Thoracic aorta (tissue), 2 donors: ENCODE results near the gene SNX27. TPM values are rescaled to one million over a fixed set of nuclear protein-coding genes. Genes with fewer than 3 reads are reported as not detected.
A peak's percentile ranks its signal among the peaks of the same experiment; 100 is the strongest.

Experiments used
- ATAC-seq: fragments of 150-250 bp; one replicate; pipeline ENCODE4 v1.8.0; 2017; ENCODE audit warnings: low read depth; ENCODE audit not compliant: insufficient number of reproducible peaks, low FRiP score
- DNase-seq: peaks from one replicate; pipeline ENCODE4 v3.0.0-alpha.2; 2020; ENCODE audit warnings: low spot score
- H3K27ac ChIP-seq, 2 donors: fragments of 200-600 bp; sonication (generic); 1 replicate in 1 of 2; 2 replicates in 1 of 2; pipeline ENCODE4 v1.5.1; 2016; ENCODE audit warnings: mild to moderate bottlenecking in 2 of 2, moderate library complexity in 2 of 2
- H3K27me3 ChIP-seq: fragments of 200-600 bp; sonication (generic); replicated peaks from 2 replicates; pipeline ENCODE4 v1.6.0; 2016; ENCODE audit warnings: mild to moderate bottlenecking; ENCODE audit not compliant: insufficient read depth
- H3K36me3 ChIP-seq: fragments of 200-600 bp; sonication (generic); one replicate; pipeline ENCODE4 v1.5.1; 2016
- H3K4me1 ChIP-seq, 2 donors: fragments of 200-600 bp; sonication (generic); 1 replicate in 1 of 2; 2 replicates in 1 of 2; pipeline versions ENCODE4 v1.5.1 to v1.6.0; 2016; ENCODE audit warnings: low read depth in 2 of 2, mild to moderate bottlenecking in 1 of 2; ENCODE audit not compliant: control insufficient read depth in 1 of 2
- H3K4me3 ChIP-seq: fragments of 200-600 bp; sonication (generic); 2 replicates; pipeline ENCODE4 v1.5.1; 2016; ENCODE audit warnings: mild to moderate bottlenecking
- H3K9me3 ChIP-seq: fragments of 200-600 bp; sonication (generic); 2 replicates; pipeline ENCODE4 v1.5.1; 2016
- total RNA-seq, 2 donors: library from RNA; depleted of rRNA; stranded (reverse); fragments of >200 nt; gene quantifications; one replicate each; pipeline versions ENCODE4 v1.1.0 to v1.2.3, GENCODE V29; 2016
- TF ChIP-seq, protein P1 (sequence below): fragments of 200-600 bp; sonication (generic); IDR thresholded peaks from one replicate; pipeline ENCODE4 v1.5.1; 2019; ENCODE audit warnings: antibody characterized with exemption

Gene SNX27
- total RNA-seq, result 10 to 100 TPM; 25.6 to 46.7 TPM

DNA sequence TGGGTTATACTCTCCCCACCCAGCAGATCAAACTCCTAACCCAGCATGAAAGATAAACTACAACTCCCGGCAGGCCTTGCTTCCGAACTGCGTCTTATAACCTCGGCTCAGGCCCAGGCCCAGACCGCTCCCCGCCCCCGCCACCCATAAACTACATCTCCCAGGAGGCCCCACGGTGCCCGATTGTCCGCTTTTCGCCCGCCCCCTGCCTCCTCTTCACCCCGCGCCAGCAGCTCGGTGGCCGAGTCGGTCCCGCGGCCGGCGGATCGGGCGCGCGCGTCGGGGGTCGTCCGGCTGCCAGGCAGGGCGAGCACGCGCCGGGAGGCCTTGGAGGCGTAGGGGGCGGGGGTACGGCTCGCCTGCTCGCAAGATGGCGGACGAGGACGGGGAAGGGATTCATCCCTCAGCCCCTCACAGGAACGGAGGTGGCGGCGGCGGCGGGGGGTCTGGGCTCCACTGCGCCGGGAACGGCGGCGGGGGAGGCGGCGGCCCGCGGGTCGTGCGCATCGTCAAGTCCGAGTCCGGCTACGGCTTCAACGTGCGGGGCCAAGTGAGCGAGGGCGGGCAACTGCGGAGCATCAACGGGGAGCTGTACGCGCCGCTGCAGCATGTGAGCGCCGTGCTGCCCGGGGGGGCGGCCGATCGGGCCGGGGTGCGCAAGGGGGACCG lies at the start of gene SNX27:
TSS of gene SNX27 (plus strand) at position 219 of the 669 bp plus-strand sequence. CDS start at position 371, 152 bp downstream.
- Histone ChIP-seq H3K9me3 (no peaks in the 10 kb centered on the region), H3K27ac (peak within 1 kb of the TSS; percentile 87 to 94), H3K4me1 (peaks cover 14 to 34% of the 10 kb centered on the region in 2 donors), H3K4me3 (peak within 1 kb of the TSS; percentile 95), H3K36me3 (no peaks in the 10 kb centered on the region), H3K27me3 (no peaks in the 10 kb centered on the region)
- DNase-seq (peak; percentile 87), ATAC-seq (peak; percentile 82)
- TF ChIP-seq, protein P1, sequence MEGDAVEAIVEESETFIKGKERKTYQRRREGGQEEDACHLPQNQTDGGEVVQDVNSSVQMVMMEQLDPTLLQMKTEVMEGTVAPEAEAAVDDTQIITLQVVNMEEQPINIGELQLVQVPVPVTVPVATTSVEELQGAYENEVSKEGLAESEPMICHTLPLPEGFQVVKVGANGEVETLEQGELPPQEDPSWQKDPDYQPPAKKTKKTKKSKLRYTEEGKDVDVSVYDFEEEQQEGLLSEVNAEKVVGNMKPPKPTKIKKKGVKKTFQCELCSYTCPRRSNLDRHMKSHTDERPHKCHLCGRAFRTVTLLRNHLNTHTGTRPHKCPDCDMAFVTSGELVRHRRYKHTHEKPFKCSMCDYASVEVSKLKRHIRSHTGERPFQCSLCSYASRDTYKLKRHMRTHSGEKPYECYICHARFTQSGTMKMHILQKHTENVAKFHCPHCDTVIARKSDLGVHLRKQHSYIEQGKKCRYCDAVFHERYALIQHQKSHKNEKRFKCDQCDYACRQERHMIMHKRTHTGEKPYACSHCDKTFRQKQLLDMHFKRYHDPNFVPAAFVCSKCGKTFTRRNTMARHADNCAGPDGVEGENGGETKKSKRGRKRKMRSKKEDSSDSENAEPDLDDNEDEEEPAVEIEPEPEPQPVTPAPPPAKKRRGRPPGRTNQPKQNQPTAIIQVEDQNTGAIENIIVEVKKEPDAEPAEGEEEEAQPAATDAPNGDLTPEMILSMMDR, result no peak

DNA sequence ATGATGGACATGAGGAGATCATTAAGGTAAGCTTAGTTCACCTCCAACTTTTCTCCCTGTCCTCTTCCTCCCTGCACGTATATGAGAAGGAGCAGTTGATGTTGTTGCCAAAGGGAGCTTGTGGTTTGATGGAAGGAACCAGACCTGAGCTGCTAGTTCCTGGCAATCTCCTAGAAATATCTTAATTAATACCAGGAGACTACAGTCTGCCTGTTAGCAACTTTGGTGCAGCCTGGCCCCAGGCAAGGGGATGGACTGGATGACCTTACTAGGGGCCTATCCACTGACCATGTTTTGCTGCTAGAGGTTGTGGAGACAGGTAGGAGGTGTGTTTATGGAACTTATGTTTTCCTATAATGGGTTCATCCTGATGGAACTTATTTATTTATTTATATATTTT lies 49.2 kb upstream of the SNX27 start:
- TF ChIP-seq, protein P1, result no peak
- ATAC-seq (no peak), DNase-seq (no peak)
- Histone ChIP-seq H3K27ac (no peak overlapping the region), H3K4me1 (no peaks in the 10 kb centered on the region), H3K36me3 (peaks cover 6% of the 10 kb centered on the region), H3K9me3 (no peaks in the 10 kb centered on the region), H3K27me3 (no peaks in the 10 kb centered on the region), H3K4me3 (no peak overlapping the region)

DNA sequence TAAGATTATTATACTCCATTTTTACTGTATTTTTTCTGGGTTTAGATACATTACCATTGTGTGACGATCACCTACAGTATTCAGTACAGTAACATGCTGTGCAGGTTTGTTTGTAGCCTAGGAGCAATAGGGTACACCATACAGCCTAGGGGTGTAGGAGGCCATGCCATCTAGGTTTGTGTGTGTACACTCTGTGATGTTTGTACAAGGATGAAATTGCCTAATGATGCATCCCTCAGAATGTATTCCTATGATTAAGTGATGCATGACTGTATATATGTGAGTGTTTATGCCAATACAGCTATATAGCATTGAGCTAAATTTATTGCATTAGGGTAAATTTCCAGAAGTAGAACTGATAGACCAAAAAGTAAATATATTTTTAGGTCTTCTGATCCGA lies 48.5 kb upstream of the SNX27 start:
- Histone ChIP-seq H3K4me1 (no peaks in the 10 kb centered on the region), H3K27me3 (no peaks in the 10 kb centered on the region), H3K36me3 (peaks cover 6% of the 10 kb centered on the region), H3K27ac (no peak overlapping the region), H3K4me3 (no peak overlapping the region), H3K9me3 (no peaks in the 10 kb centered on the region)
- TF ChIP-seq, protein P1, result no peak
- ATAC-seq (no peak), DNase-seq (no peak)

DNA sequence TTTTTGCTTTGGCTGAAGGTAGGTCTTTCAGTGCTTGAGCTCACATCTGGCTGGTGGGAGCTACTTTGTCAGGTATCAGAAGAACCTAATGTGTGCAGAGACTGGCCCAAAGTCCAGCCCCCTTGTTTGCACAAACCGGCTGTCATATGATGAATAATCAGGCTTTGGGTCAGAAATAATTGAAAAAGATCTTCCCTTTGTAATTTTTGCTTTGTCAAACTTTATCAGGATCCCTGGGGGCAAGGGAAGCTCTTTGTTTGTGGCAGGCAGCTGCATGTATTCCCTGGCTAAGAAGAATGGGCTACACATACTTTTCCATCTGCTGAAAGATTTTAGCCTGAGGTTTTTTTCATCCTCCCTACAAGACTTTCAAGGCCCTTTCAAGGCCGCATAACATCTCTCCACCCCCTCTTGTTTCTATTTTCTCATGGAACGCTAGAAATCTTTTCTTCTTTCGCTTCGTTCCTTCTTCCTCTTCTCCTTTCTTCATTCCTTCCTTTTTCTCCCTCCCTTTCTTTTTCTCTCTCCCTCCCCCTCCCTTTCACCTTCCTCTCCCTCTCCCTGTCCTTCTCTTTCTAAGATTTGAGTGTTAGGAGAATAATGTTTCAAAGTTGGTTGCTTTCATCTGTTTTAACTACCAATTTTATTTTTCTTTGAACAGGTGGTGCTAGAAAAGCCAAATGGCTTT lies 46.2 kb upstream of the SNX27 start:
- no peak overlapping the region for H3K27ac ChIP-seq
- H3K27me3 ChIP-seq, result no peaks in the 10 kb centered on the region
- H3K4me1 ChIP-seq, result no peaks in the 10 kb centered on the region
- ATAC-seq (no peak), DNase-seq (no peak)
- peaks cover 6% of the 10 kb centered on the region for H3K36me3 ChIP-seq
- no peak overlapping the region for H3K4me3 ChIP-seq
- TF ChIP-seq, protein P1, result no peak
- H3K9me3 ChIP-seq, result no peaks in the 10 kb centered on the region

DNA sequence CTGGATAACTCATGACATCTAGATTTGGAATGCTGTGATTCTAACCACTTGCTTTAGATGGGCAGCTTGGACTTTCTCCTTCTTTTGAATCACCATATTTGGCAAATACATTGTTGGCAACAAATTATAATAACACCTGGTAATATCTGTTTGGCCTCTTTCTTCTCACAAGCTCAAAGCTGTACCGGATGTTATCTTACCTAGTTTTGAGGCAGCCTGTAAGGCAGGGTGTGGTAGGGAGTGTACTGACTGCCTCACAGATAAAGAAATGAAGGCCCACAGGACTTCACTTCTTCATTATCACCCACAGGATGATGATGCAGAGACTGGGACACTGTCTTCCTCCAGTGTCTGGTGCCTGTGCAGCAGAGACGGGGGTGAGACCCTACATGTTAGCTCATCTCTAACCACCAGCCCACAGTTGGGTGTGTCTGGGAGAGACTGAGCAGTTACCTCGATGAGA lies 43.2 kb upstream of the SNX27 start:
- H3K4me1 ChIP-seq, result no peaks in the 10 kb centered on the region
- no peak overlapping the region for H3K27ac ChIP-seq
- ATAC-seq, result no peak
- peaks cover 6% of the 10 kb centered on the region for H3K36me3 ChIP-seq
- H3K9me3 ChIP-seq, result no peaks in the 10 kb centered on the region
- TF ChIP-seq, protein P1, result no peak
- no peak for DNase-seq
- H3K27me3 ChIP-seq, result no peaks in the 10 kb centered on the region
- no peak overlapping the region for H3K4me3 ChIP-seq
